ENCODE results near the gene CCDC88C. TPM values are rescaled to one million over a fixed set of nuclear protein-coding genes. Genes with fewer than 3 reads are reported as not detected.

The CCDC88C gene
- total RNA-seq, 2 experiments from 2014 or later, result 83.6 to 87.8 TPM

DNA sequence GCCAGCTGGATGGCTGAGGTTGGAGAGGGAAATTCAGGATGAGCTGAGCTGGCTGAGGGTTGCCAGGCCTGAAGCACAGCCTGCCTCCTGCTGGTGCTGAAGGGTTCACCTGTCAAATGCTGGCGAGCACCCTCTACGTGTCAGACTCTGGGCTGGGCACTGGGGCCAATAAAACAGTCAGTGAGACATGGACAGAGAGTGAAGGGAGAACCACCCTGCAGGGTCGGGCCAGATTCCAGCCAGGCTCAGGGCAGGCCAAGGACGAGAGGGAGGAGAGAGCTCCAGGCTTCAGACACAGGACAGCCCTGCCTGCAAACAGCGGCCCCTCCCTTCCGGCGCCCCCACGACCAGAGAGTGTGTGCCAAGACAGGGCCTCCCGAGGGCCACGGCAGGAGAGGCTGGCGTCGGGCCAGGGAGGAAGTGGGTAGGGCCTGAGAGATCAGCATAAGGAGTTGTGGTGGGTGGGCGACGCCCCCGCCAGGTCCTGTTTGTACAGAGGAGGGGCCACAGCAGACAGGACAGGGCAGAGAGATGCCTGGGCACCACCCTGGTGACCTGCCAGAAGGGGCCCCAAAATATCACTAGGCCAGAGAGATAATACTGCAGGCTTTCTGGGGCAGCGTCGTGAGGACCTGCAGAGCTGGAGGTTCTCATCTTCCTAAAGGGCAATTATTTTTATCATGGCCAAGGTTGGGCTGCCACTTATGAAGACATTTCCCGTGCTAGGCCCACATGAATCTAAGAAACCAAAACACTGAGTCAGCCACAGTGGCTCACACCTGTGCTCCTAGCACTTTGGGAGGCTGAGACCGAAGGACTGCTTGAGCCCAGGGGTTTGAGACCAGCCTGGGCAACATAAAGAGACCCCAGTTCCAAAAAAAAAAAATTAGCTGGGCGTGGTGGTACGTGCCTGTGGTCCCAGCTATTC, 100.0 kb downstream of the CCDC88C start:
- Mint-ChIP-seq H3K9me3 (no peaks in the 10 kb centered on the region), H3K27me3 (no peaks in the 10 kb centered on the region), H3K4me3 (peak overlapping the region; percentile 64), H3K27ac (peak overlapping the region; percentile 97), H3K4me1 (ENCODE audit: low read depth) (peaks cover 84% of the 10 kb centered on the region), H3K36me3 (ENCODE audit: low read depth) (peaks cover 77% of the 10 kb centered on the region)
- CTCF ChIA-PET, result interaction anchor here (0.9 to 13.8 kb wide), 12 partner anchors 22 to 110 kb away, joined by 3 to 183 read pairs (median 4); partner anchors contain the start of genes CCDC88C and GPR68
- ATAC-seq (peak; percentile 65), DNase-seq (peak; percentile 97)
- TF ChIP-seq CTCF (IDR thresholded peaks at IDR 0.05), result peak; percentile 54
- intact Hi-C loops (cut with micrococcal nuclease), result no loop called here
- POLR2A ChIA-PET, result interaction anchor here (0.5 to 1.9 kb wide), 17 partner anchors 10 to 98 kb away, joined by 3 to 14 read pairs (median 4); no protein-coding TSS in a partner anchor

DNA sequence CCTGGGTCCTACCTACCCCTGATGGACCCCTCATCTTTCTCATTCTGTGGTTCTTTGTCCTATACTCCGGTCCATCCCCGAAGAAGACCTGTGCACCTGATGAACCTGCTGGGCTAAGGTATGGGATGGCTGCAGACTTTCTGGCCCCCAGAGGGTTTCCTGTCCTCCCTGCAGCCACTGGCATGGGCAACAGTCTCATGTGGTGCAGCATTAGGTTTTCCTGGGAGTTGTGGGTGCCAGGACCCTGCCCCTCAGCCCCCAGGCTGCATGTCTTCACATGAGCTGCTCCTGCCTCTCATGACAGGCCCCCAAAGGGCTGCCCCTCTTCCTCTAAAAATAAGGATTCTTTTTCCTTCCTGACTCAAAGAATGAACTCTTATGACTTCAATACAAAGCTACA, 100.9 kb downstream of the CCDC88C start:
- TF ChIP-seq CTCF (IDR thresholded peaks at IDR 0.05), result no peak
- no peak for DNase-seq
- peak overlapping the region; percentile 64 for H3K4me3 Mint-ChIP-seq
- no peak for ATAC-seq
- POLR2A ChIA-PET, result interaction anchor here (0.6 to 2.6 kb wide), 14 partner anchors 11 to 508 kb away, joined by 3 to 16 read pairs (median 4); partner anchors contain the start of gene CCDC88C
- intact Hi-C loops (cut with micrococcal nuclease), result no loop called here
- no peaks in the 10 kb centered on the region for H3K9me3 Mint-ChIP-seq
- peaks cover 77% of the 10 kb centered on the region for H3K4me1 Mint-ChIP-seq (ENCODE audit: low read depth)
- peaks cover 77% of the 10 kb centered on the region for H3K36me3 Mint-ChIP-seq (ENCODE audit: low read depth)
- CTCF ChIA-PET, result interaction anchor here (0.9 to 13.8 kb wide), 12 partner anchors 17 to 111 kb away, joined by 3 to 183 read pairs (median 4); partner anchors contain the start of genes CCDC88C and GPR68
- peak overlapping the region; percentile 97 for H3K27ac Mint-ChIP-seq
- H3K27me3 Mint-ChIP-seq, result no peaks in the 10 kb centered on the region

DNA sequence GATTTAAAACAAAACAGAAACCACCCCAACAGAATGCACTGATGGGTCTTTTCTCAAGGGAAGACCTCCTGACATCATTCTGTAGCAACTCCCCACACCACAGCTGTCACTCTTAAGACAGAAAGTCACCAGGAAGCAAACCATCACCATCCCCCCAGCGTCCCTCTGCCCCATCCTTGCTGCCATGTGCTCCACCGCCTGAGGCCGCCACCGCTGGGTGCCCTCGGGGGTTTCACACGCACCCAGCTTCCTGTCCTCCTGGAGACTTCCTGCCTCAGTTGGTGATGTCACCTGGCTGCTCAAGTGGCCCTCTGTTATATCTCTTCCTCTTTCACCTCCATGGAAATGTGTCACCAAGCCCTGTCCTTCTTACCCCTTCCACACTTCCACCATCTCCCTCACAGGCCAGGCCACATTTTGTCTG, 101.8 kb downstream of the CCDC88C start:
- ChIA-PET POLR2A (interaction anchor here (0.7 to 2.6 kb wide), 10 partner anchors 9 to 105 kb away, joined by 3 to 16 read pairs (median 4); partner anchors contain the start of gene CCDC88C), CTCF (interaction anchor here (1.0 to 1.5 kb wide), 4 partner anchors 11 to 83 kb away, joined by 3 to 4 read pairs (median 3); no protein-coding TSS in a partner anchor)
- DNase-seq, result peak; percentile 98

DNA sequence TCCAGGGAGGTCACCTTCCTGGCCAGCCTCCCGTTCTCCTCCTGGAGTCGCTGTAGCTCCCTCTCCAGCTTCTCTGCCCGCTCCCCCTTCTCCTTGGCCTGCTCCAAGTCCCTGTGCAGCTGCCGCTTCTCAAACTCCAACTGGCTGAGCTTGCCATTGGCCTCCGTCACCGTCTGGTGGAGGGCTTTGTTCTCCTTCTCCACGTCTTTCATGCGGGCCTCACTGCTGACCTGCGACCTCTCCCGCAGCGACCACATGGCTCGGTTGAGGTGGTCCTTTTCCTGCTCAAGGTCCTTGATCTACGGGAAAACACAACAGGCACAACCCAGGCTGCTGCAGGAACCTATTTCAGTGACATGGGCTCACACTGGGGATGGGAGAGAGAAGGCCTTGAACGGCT, 103.8 kb downstream of the CCDC88C start:
- no peak for DNase-seq
- Mint-ChIP-seq H3K36me3 (ENCODE audit: low read depth) (peaks cover 76% of the 10 kb centered on the region), H3K4me1 (ENCODE audit: low read depth) (peaks cover 82% of the 10 kb centered on the region), H3K9me3 (no peaks in the 10 kb centered on the region), H3K4me3 (no peak overlapping the region), H3K27me3 (no peaks in the 10 kb centered on the region), H3K27ac (peak overlapping the region; percentile 97)
- no peak for ATAC-seq
- CTCF ChIA-PET, result interaction anchor here (1.1 kb wide), 1 partner anchor 9 kb away, joined by 3 read pairs; no protein-coding TSS in a partner anchor
- no peak for TF ChIP-seq CTCF (IDR thresholded peaks at IDR 0.05)
- POLR2A ChIA-PET, result interaction anchor here (1.0 to 2.6 kb wide), 3 partner anchors 14 to 87 kb away, joined by 3 to 10 read pairs (median 3); no protein-coding TSS in a partner anchor
- intact Hi-C loops (cut with micrococcal nuclease), result no loop called here

More for the DNA sequence above, 101.8 kb downstream of the CCDC88C start:
- intact Hi-C loops (cut with micrococcal nuclease), result no loop called here
- Mint-ChIP-seq H3K36me3 (ENCODE audit: low read depth) (peaks cover 81% of the 10 kb centered on the region), H3K9me3 (no peaks in the 10 kb centered on the region), H3K4me3 (peak overlapping the region; percentile 74), H3K4me1 (ENCODE audit: low read depth) (peaks cover 82% of the 10 kb centered on the region), H3K27ac (peak overlapping the region; percentile 97), H3K27me3 (no peaks in the 10 kb centered on the region)
- TF ChIP-seq CTCF (IDR thresholded peaks at IDR 0.05), result no peak
- peak; percentile 75 for ATAC-seq

Measured in activated CD8-positive, alpha-beta T cell treated with anti-CD3 and anti-CD28 coated beads for 36 hours (primary cell).